Suprapubic skin (tissue), 2 donors: ENCODE data around the gene TLCD2.

Experiments
- EP300 ChIP-seq: sonication (generic); formaldehyde crosslinking; IDR thresholded peaks from one replicate; pipeline ENCODE4 v1.6.1; 2017; ENCODE audit warnings: antibody characterized with exemption
- POLR2A ChIP-seq, 2 donors: fragments of 450-650 bp; IDR thresholded peaks; one replicate each; pipeline ENCODE4 v1.6.1; 2017; ENCODE audit warnings: antibody characterized with exemption in 2 of 2, mild to moderate bottlenecking in 2 of 2, moderate library complexity in 2 of 2

DNA sequence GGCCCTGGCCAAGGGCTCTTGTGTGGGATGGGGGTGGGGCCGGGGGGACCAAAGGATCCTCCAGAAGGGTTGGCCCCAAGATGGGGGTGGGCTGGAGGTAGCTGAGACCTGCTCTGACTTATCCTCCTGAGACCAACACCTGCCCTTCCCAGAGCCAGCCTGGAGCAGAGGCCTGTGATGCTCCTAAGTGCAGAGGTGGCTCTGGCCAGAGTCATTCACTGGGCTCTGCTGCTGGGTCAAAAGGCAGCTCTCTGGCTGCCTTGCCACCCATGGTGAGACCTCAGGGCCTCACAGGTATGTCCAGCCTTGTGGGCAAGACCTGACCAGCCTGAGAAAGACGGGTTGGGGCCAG lies 32.9 kb upstream of the TLCD2 start:
- TF ChIP-seq EP300 (no peak), POLR2A (IDR thresholded peaks at IDR 0.05) (no peak)
